Rectal smooth muscle tissue (tissue), 1 donor: ENCODE measurements around the gene PLD3.
A peak's percentile ranks its signal among the peaks of the same experiment; 100 is the strongest.

Source experiments
- H3K27ac ChIP-seq: one replicate; pipeline ENCODE4 v1.7.0; 2013; ENCODE audit warnings: low read depth, low read length, inconsistent platforms
- H3K27me3 ChIP-seq: one replicate; pipeline ENCODE4 v1.7.0; 2013; ENCODE audit warnings: low read length; ENCODE audit not compliant: control insufficient read depth, insufficient read depth
- H3K36me3 ChIP-seq: one replicate; pipeline ENCODE4 v1.7.0; 2013; ENCODE audit warnings: low read length; ENCODE audit not compliant: control insufficient read depth, insufficient read depth
- H3K4me1 ChIP-seq: one replicate; pipeline ENCODE4 v1.7.0; 2013; ENCODE audit warnings: low read length; ENCODE audit not compliant: control insufficient read depth, insufficient read depth
- H3K4me3 ChIP-seq: one replicate; pipeline ENCODE4 v1.7.0; 2013; ENCODE audit warnings: low read length
- H3K9ac ChIP-seq: one replicate; pipeline ENCODE4 v1.7.0; 2013; ENCODE audit warnings: low read length

PLD3 gene

GRCh38 chr19:40425450-40426287 is 77.2 kb downstream of the PLD3 start, which contains the start of gene SERTAD1:
SERTAD1 (minus strand) TSS chr19:40425992; CDS start chr19:40423546, 2,446 bp downstream.
- no peaks in the 10 kb centered on the region for H3K36me3 ChIP-seq
- H3K4me1 ChIP-seq = peaks cover 24% of the 10 kb centered on the region
- H3K9ac ChIP-seq = peak within 1 kb of the TSS; percentile 97
- no peaks in the 10 kb centered on the region for H3K27me3 ChIP-seq
- H3K4me3 ChIP-seq = peak within 1 kb of the TSS; percentile 98
- H3K27ac ChIP-seq = peak within 1 kb of the TSS; percentile 97
